Neuronal stem cell (in vitro differentiated cells): ENCODE measurements around the gene ZGRF1.
"Not testable (repeated sequence)": the region's sequence is repeated elsewhere in the genome, so short reads cannot be mapped to it uniquely, and the experiment has no call there.

Experiments
- DNase-seq: peaks from one replicate; pipeline ENCODE4 v3.0.0-alpha.2; 2013; ENCODE audit warnings: low spot score
- H2AFZ ChIP-seq: one replicate; pipeline ENCODE4 v1.6.1; 2013; ENCODE audit warnings: mild to moderate bottlenecking, low read length, inconsistent platforms
- H2AK5ac ChIP-seq: 2 replicates; pipeline ENCODE4 v1.6.1; 2013; ENCODE audit warnings: low read depth, mild to moderate bottlenecking, inconsistent platforms, low read length, moderate library complexity, mixed read lengths
- H2BK120ac ChIP-seq: 2 replicates; pipeline ENCODE4 v1.6.1; 2013; ENCODE audit warnings: low read depth, mild to moderate bottlenecking, inconsistent platforms, low read length, moderate library complexity, mixed read lengths
- H2BK12ac ChIP-seq: one replicate; pipeline ENCODE4 v1.6.1; 2013; ENCODE audit warnings: low read length, inconsistent platforms
- H2BK15ac ChIP-seq: 2 replicates; pipeline ENCODE4 v1.6.1; 2013; ENCODE audit warnings: mild to moderate bottlenecking, low read length, inconsistent platforms, mixed read lengths
- H2BK5ac ChIP-seq: one replicate; pipeline ENCODE4 v1.6.1; 2013; ENCODE audit warnings: inconsistent platforms, mild to moderate bottlenecking, low read length, moderate library complexity
- H3K14ac ChIP-seq: one replicate; pipeline ENCODE4 v1.6.1; 2013; ENCODE audit warnings: low read length, inconsistent platforms
- H3K18ac ChIP-seq: 2 replicates; pipeline ENCODE4 v1.6.1; 2013; ENCODE audit warnings: low read length, inconsistent platforms
- H3K23ac ChIP-seq: 2 replicates; pipeline ENCODE4 v1.6.1; 2013; ENCODE audit warnings: low read depth, mild to moderate bottlenecking, mixed read lengths, low read length, inconsistent platforms; ENCODE audit not compliant: poor library complexity
- H3K27ac ChIP-seq: replicated peaks from 3 replicates; pipeline ENCODE4 v1.5.1; 2013; ENCODE audit warnings: low read length, inconsistent platforms
- H3K27me3 ChIP-seq, 3 experiments: 2 replicates each; pipeline ENCODE4 v1.6.1; 2013; ENCODE audit warnings: low read length in 3 of 3, mild to moderate bottlenecking in 2 of 3, inconsistent platforms in 1 of 3, low read depth in 1 of 3, mixed read lengths in 1 of 3, moderate library complexity in 1 of 3; ENCODE audit not compliant: control insufficient read depth in 3 of 3, insufficient read depth in 3 of 3
- H3K36me3 ChIP-seq, 2 donors: replicated peaks in 1 of 2; 2 replicates each; pipeline ENCODE4 v1.6.1; 2013; ENCODE audit warnings: low read length in 2 of 2; ENCODE audit not compliant: control insufficient read depth in 2 of 2, insufficient read depth in 2 of 2
- H3K4ac ChIP-seq: 2 replicates; pipeline ENCODE4 v1.6.1; 2013; ENCODE audit warnings: inconsistent platforms, mild to moderate bottlenecking, low read length, moderate library complexity
- H3K4me1 ChIP-seq, 2 donors: 1 replicate in 1 of 2; 2 replicates in 1 of 2; pipeline ENCODE4 v1.6.1; 2013; ENCODE audit warnings: low read length in 2 of 2, low read depth in 1 of 2; ENCODE audit not compliant: control insufficient read depth in 2 of 2, insufficient read depth in 1 of 2
- H3K4me2 ChIP-seq: one replicate; pipeline ENCODE4 v1.6.1; 2013; ENCODE audit warnings: mild to moderate bottlenecking, low read length, inconsistent platforms; ENCODE audit not compliant: insufficient read depth, poor library complexity, severe bottlenecking
- H3K4me3 ChIP-seq, 2 donors: 2 replicates each; pipeline ENCODE4 v1.5.1; 2013; ENCODE audit warnings: low read length in 2 of 2, mild to moderate bottlenecking in 2 of 2, inconsistent platforms in 1 of 2, moderate library complexity in 1 of 2
- H3K79me1 ChIP-seq: one replicate; pipeline ENCODE4 v1.6.1; 2013; ENCODE audit warnings: low read depth, mild to moderate bottlenecking, inconsistent platforms, low read length, moderate library complexity
- H3K9ac ChIP-seq: one replicate; pipeline ENCODE4 v1.6.1; 2013; ENCODE audit warnings: mild to moderate bottlenecking, low read depth, low read length, inconsistent platforms; ENCODE audit not compliant: poor library complexity
- H3K9me3 ChIP-seq, 2 donors: replicated peaks in 1 of 2; 2 replicates each; pipeline versions ENCODE3 to v1.6.1; 2013; ENCODE audit warnings: low read length in 2 of 2, mild to moderate bottlenecking in 2 of 2, inconsistent platforms in 1 of 2, low read depth in 1 of 2, mixed read lengths in 1 of 2, moderate library complexity in 1 of 2; ENCODE audit not compliant: control insufficient read depth in 2 of 2, insufficient read depth in 1 of 2
- H4K8ac ChIP-seq: one replicate; pipeline ENCODE4 v1.6.1; 2013; ENCODE audit warnings: low read depth, mild to moderate bottlenecking, inconsistent platforms, low read length, moderate library complexity
- H4K91ac ChIP-seq: one replicate; pipeline ENCODE4 v1.6.1; 2013; ENCODE audit warnings: low read length, low read depth, mild to moderate bottlenecking, inconsistent platforms; ENCODE audit not compliant: poor library complexity
- WGBS, 2 donors: extraction: QIAGEN DNeasy Blood & Tissue Kit; methylation state at CpG; one replicate each; pipeline ENCODE4 v1.1.7; 2013; ENCODE audit warnings: missing lambda C conversion rate in 2 of 2, mixed read lengths in 1 of 2; ENCODE audit not compliant: insufficient read length in 2 of 2, insufficient replicate concordance in 1 of 2; ENCODE audit errors: extremely low coverage in 2 of 2; 5-methylcytosine and 5-hydroxymethylcytosine counted together

ZGRF1 gene

DNA sequence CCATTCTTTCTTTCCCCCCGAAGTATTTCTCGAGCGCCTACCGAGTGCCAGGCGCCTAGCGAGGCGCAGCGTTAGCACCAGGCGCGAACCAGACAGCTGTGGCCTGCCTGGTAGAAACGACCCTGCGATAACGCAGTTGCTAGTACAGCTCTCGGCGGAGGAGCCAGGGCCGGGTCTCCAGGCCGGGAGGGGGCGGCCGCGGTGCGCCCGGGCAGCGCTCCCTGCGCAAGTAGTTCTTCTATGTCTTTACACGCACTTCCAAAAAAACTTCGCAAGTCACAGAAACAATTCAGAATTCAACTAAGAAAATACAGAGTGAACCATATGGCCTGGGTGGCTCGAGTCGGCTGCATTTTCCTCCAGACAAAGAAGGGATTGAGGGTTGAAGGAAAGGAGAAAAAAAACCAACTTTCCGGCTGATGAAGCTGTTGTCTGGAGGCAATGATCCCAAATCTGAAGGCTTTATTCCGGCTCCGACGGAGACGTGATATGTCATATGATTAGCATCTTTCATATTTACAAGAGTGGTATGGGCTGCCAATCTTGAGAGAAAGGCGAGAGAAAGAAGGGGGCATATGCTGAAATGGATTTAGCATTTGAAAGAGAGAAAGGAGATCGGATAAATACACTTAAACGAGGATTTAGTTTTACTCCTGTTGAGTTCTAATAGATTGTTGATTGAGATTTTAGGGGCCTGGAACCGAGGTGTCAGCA, 113.5 kb downstream of the ZGRF1 start:
- peak overlapping the region; percentile 6 to 58 for H3K4me3 ChIP-seq

DNA sequence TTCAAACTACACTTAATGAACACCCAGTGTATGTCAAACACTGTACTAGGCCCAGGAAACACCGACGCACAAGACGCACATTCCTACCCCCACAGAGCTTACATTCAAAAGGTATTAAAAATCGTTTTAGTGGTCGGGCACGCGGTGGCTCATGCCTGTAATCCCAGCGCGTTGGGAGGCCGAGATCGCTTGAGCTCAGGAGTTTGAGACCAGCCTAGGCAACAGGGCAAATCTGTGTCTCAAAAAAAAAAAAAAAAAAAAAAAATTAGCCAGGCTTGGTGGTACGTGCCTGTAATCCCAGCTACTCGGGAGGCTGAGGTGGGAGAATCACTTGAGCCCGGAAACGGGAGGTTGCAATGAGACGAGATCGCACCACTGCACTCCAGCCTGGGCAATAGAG, 114.3 kb downstream of the ZGRF1 start:
- not testable (repeated sequence) for H3K79me1 ChIP-seq, H3K36me3 ChIP-seq, H2AK5ac ChIP-seq, H4K91ac ChIP-seq, H3K4me3 ChIP-seq, H2BK120ac ChIP-seq, H2BK15ac ChIP-seq, H3K27ac ChIP-seq, H2BK5ac ChIP-seq, H3K4me2 ChIP-seq, DNase-seq, H2BK12ac ChIP-seq, H3K9ac ChIP-seq, H2AFZ ChIP-seq, H3K18ac ChIP-seq, H3K23ac ChIP-seq, H3K9me3 ChIP-seq, H3K4ac ChIP-seq, H4K8ac ChIP-seq, H3K14ac ChIP-seq
- Histone ChIP-seq H3K4me1 (peaks cover 13 to 18% of the 10 kb centered on the region in 2 donors), H3K27me3 (peaks cover 0 to 96% (median 44%) of the 10 kb centered on the region in 3 experiments)
- no CpG with 5 or more reads among the region's 17 CpGs for WGBS, 2 donors

More for the DNA sequence above, 113.5 kb downstream of the ZGRF1 start:
- Histone ChIP-seq H2AK5ac (no peak overlapping the region), H3K4me1 (peaks cover 13 to 18% of the 10 kb centered on the region in 2 donors), H3K4ac (no peak overlapping the region), H3K18ac (no peak overlapping the region), H2BK5ac (no peak overlapping the region), H2BK120ac (no peak overlapping the region), H3K9ac (no peak overlapping the region), H2BK12ac (no peak overlapping the region), H3K9me3 (peaks cover 0 to 8% of the 10 kb centered on the region in 2 donors), H3K36me3 (no peaks in the 10 kb centered on the region), H4K8ac (no peak overlapping the region), H3K23ac (no peak overlapping the region), H3K14ac (no peak overlapping the region), H3K27me3 (peaks cover 0 to 93% (median 37%) of the 10 kb centered on the region in 3 experiments), H3K27ac (no peak overlapping the region), H3K4me2 (peak overlapping the region; percentile 39), H3K79me1 (no peaks in the 10 kb centered on the region), H2AFZ (peak overlapping the region; percentile 44), H2BK15ac (no peak overlapping the region), H4K91ac (no peak overlapping the region)
- no CpG with 5 or more reads among the region's 37 CpGs for WGBS, 2 donors
- peak; percentile 59 for DNase-seq

DNA sequence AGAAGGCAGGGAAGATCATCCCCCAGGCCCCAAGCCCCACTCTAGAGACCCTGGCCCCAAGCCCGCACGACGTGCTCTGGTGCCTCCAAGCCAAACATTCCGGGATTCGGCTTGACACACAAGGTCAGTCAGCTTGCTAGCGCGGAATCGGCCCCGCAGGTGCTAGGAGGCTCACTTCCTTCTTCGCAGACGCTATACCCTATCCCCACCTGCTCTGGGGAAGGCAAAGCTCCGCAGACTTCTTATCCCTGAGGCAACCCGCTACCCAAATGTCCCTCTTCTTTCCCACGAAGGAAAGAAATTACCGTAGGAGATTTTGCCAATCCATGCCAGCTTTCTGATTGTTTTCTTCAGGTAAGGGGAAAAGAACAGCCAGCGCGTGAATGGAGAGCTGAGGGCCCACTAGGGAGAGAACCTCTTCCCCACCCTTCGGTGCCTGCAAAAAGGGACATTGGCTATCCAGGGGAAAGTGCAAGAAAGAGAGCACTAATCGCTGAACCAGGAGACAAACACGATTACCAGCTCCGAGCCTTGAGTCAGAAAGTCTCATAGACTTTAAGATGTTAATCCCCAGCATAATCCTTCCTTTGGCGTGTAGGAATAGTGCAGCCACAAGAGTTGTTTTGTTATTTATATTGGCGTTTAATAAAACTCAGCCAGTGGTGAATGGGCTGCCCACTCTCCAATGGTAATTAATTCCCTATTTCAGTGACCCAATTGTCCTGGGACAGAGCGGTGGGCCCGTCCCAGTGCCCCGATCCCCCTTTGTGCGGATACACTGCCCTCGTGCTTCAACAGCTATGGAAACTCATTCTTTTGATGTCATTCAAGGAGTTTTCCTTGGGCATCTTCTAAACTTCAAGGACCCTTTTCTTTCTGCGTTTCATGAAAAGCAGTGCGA, 115.3 kb downstream of the ZGRF1 start:
- H3K27me3 ChIP-seq = peaks cover 0 to 96% (median 51%) of the 10 kb centered on the region in 3 experiments
- no CpG with 5 or more reads among the region's 30 CpGs for WGBS, 2 donors
- H2BK12ac ChIP-seq = no peak overlapping the region
- H3K27ac ChIP-seq = no peak overlapping the region
- H2AK5ac ChIP-seq = no peak overlapping the region
- peak overlapping the region; percentile 59 for H3K4me2 ChIP-seq
- no peak overlapping the region for H3K14ac ChIP-seq
- no peaks in the 10 kb centered on the region for H3K79me1 ChIP-seq
- H3K4ac ChIP-seq = no peak overlapping the region
- H4K91ac ChIP-seq = no peak overlapping the region
- no peak overlapping the region for H3K23ac ChIP-seq
- H3K4me3 ChIP-seq = peak overlapping the region in 1 of 2 donors; percentile 31
- no peak overlapping the region for H2BK5ac ChIP-seq
- no peak overlapping the region for H3K9ac ChIP-seq
- H3K36me3 ChIP-seq = no peaks in the 10 kb centered on the region
- H2AFZ ChIP-seq = peak overlapping the region; percentile 71
- no peak overlapping the region for H2BK120ac ChIP-seq
- DNase-seq = peak; percentile 61
- H3K4me1 ChIP-seq = peaks cover 19 to 27% of the 10 kb centered on the region in 2 donors
- H3K18ac ChIP-seq = peak overlapping the region; percentile 9
- peaks cover 0 to 8% of the 10 kb centered on the region in 2 donors for H3K9me3 ChIP-seq
- H4K8ac ChIP-seq = no peak overlapping the region
- no peak overlapping the region for H2BK15ac ChIP-seq
